ENCODE measurements around the gene LY6G6C. TPM values are rescaled to one million over a fixed set of nuclear protein-coding genes. Genes with fewer than 3 reads are reported as not detected.

Gene LY6G6C
- total and polyA plus RNA-seq, 11 donors: 0.27 TPM; not detected in 10

DNA sequence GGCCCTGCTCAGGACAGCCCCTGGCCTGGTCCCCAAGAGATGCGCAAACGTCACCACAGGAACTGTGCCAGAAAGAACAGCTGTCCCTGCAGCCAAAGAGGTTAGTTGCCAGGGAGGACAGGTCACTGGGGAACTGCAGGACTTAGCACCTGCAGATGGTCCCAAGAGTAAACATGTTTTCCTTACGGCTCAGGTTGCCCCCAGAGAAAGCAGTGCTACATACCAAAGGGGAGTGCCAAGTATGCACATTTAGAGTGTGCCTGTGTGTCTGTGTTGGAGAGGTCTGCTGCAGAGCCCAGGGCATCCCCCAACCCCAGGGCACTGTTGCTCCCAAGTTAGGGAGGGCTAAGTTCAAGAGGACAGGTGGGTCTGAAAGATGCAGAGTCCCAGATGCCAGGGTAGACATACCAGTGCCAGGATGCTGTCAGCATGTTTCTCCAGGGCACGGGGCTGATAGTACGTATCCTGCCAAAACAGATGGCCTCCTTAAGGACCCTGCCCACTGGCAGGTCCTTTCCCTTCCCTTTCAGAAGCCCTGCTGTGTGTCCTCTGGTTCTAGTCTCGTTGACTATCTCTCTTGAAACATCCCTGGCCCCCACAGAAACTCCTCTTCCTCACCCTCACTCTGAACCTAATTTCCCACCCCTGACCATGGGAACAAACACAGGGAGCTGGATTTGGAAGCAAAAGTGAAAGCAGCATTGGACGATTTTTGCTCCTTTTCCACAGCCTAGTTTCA, 19.7 kb downstream of the LY6G6C start:
- Histone ChIP-seq H3K36me3 (peaks cover 0 to 43% (median 37%) of the 10 kb centered on the region in 9 donors), H3K27me3 (no peaks in the 10 kb centered on the region), H3K4me1 (peaks cover 3 to 38% (median 21%) of the 10 kb centered on the region in 12 donors), H3K27ac (peak overlapping the region; percentile 90 to 100 (median 98)), H3K4me3 (peak overlapping the region; percentile 58 to 99 (median 78)), H3K9me3 (no peaks in the 10 kb centered on the region)
- intact Hi-C loops (cut with DNase I): loop anchor here in 4 of 10 donors (2.0 to 5.0 kb wide), 3 partner anchors 27 to 130 kb away; partner anchors contain the start of genes DDAH2 (in 2 of the 4) and CLIC1 (in 1 of the 4)
- TF ChIP-seq POLR2A (IDR thresholded peaks at IDR 0.05): no peak
- TF ChIP-seq, protein P1, sequence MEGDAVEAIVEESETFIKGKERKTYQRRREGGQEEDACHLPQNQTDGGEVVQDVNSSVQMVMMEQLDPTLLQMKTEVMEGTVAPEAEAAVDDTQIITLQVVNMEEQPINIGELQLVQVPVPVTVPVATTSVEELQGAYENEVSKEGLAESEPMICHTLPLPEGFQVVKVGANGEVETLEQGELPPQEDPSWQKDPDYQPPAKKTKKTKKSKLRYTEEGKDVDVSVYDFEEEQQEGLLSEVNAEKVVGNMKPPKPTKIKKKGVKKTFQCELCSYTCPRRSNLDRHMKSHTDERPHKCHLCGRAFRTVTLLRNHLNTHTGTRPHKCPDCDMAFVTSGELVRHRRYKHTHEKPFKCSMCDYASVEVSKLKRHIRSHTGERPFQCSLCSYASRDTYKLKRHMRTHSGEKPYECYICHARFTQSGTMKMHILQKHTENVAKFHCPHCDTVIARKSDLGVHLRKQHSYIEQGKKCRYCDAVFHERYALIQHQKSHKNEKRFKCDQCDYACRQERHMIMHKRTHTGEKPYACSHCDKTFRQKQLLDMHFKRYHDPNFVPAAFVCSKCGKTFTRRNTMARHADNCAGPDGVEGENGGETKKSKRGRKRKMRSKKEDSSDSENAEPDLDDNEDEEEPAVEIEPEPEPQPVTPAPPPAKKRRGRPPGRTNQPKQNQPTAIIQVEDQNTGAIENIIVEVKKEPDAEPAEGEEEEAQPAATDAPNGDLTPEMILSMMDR (IDR thresholded peaks at IDR 0.05): no peak
- peak in 4 of 5 donors; percentile 39 to 65 (median 56) for DNase-seq
- peak in 1 of 4 donors; percentile 8 for ATAC-seq
- 16 to 21% (median 18%) methylated on average over 7 of the region's 7 CpGs for WGBS, 4 donors

DNA sequence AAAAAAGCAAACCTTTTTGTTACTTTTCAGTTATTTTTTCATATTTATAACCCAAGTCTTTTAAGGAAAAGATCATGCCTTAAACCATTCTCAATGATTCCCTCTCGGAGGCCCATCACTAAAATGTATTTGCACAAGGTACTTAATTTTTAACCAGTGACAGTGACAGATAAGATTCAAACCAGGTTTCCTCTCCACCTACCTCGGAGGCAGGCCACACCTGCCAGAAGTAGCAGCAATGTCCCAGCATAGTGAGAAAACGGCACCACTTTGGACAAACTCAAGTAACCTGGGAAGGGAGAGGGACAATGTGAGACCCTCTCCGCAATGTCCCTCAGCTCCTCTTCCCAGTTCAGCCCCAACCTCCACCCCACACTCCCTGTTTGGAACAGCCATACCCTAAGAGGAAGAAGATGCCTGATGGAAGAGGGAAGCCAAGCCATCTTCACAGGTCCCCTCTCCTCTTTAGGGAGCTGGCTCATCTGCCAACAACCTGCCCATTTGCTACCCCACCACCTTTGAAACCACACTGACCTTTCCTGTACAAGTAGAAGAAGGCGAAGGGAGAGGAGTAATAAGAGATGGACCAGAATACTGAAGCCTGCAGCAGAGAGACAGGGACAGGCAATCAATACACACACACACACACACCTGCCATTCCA, 20.7 kb downstream of the LY6G6C start:
- ATAC-seq: no peak

DNA sequence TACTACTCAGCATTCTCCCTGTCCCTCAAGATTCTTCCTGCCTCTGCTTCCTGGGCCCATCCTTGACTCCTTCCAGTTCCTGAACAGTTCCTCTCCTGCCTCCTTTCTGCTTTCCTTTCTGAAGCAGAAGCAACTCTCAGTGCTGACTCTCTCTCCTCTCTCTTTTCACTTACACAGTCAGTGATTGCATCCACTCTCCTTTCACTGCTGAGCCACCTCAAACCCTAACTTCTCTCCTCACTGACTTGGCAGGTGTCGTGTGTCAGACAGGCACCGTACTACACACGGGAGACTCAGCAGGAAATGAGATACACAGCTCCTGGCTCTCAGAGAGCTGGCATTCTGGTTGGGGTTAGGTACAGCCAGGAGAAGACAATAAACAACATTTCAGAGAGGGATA, 24.0 kb downstream of the LY6G6C start:
- Histone ChIP-seq H3K27ac (no peak overlapping the region), H3K4me1 (peaks cover 3 to 33% (median 16%) of the 10 kb centered on the region in 12 donors), H3K36me3 (peaks cover 0 to 86% (median 80%) of the 10 kb centered on the region in 9 donors), H3K9me3 (no peaks in the 10 kb centered on the region), H3K4me3 (no peak overlapping the region), H3K27me3 (no peaks in the 10 kb centered on the region)
- intact Hi-C loops (cut with DNase I): no loop called here
- 44 to 58% (median 47%) methylated on average over 3 of the region's 3 CpGs for WGBS, 4 donors
- DNase-seq (no peak), ATAC-seq (no peak)
- TF ChIP-seq, protein P1 (IDR thresholded peaks at IDR 0.05): no peak
- no peak for TF ChIP-seq POLR2A (IDR thresholded peaks at IDR 0.05)

More for the DNA sequence above, 20.7 kb downstream of the LY6G6C start:
- H3K36me3 ChIP-seq: peaks cover 0 to 53% (median 46%) of the 10 kb centered on the region in 9 donors
- 88 to 92% (median 89%) methylated on average over 5 of the region's 5 CpGs for WGBS, 4 donors
- peak overlapping the region in 3 of 12 donors; percentile 74 to 99 (median 80) for H3K4me3 ChIP-seq
- intact Hi-C loops (cut with DNase I): loop anchor here in 2 of 10 donors (5.0 kb wide), 2 partner anchors 36 to 131 kb away; partner anchors contain the start of gene CLIC1 (in 1 of the 2)
- H3K4me1 ChIP-seq: peaks cover 3 to 38% (median 21%) of the 10 kb centered on the region in 12 donors
- DNase-seq: no peak
- no peaks in the 10 kb centered on the region for H3K9me3 ChIP-seq
- no peak overlapping the region for H3K27ac ChIP-seq
- TF ChIP-seq POLR2A (IDR thresholded peaks at IDR 0.05): no peak
- TF ChIP-seq, protein P1 (IDR thresholded peaks at IDR 0.05): no peak
- no peaks in the 10 kb centered on the region for H3K27me3 ChIP-seq

DNA sequence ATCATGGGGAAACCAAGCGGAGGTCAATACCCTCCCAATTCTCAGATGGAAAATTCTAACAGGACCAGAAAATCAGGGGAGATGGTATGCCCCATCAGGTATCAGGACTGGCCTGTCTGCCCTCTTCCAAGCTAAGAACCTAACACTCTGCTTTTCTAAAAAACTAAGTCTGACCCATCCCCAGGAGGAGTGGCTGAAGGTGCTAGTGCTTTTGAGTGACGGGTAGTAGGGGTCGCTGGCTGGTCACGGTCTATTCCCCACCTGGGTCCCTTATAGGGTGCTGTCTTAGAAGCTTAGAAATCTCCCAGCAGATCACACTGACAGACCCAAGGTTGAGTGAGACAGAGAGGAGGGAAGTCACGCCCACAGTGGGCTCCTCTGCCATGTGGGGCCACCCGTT, 28.0 kb downstream of the LY6G6C start:
- DNase-seq (no peak), ATAC-seq (no peak)
- Histone ChIP-seq H3K9me3 (no peaks in the 10 kb centered on the region), H3K27me3 (no peaks in the 10 kb centered on the region), H3K36me3 (peaks cover 0 to 100% (median 96%) of the 10 kb centered on the region in 9 donors), H3K4me3 (no peak overlapping the region), H3K4me1 (peaks cover 0 to 11% (median 0%) of the 10 kb centered on the region in 12 donors), H3K27ac (no peak overlapping the region)
- intact Hi-C loops (cut with DNase I): no loop called here
- WGBS, 4 donors: 90 to 92% (median 91%) methylated on average over 6 of the region's 6 CpGs
- TF ChIP-seq, protein P1 (IDR thresholded peaks at IDR 0.05): no peak
- no peak for TF ChIP-seq POLR2A (IDR thresholded peaks at IDR 0.05)
